Measurements from ENCODE around the gene REPS2. TPM values are rescaled to one million over a fixed set of nuclear protein-coding genes. Genes with fewer than 3 reads are reported as not detected.

Gene REPS2
- total RNA-seq, 1 experiment from 2014 or later: 4.5 TPM

DNA sequence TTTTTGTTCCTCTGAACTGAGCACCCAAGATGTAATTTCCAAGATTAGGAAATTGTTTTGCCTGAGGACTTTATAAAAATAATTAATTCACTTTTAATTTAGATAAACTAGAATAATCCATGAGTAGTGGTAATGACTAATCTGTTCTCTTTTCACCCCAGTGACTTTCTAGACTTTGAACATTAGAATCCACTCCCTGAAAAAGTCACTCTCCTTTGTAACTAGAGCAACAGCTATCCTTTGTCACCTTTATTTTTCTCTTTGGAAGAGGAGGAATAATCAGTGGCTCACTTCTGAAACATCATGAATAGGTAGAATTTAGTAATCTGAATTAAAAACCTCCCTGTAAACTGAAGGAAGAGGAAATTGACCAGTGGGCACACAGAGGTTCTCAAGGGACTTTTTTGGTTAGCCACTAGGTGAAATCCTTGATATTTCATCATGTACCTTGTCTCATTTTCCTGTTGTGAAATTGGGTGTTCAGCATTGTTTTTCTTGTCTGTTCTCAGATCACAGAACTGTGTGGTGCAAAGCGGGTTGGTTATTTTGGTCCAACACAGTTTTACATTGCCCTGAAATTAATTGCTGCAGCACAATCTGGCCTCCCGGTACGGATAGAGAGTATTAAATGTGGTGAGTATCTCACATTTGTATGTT, 59.4 kb downstream of the REPS2 start:
- Histone ChIP-seq H3K27ac (ENCODE audit: low read length) (no peak overlapping the region), H3K36me3 (ENCODE audit: control insufficient read depth, insufficient read depth, low read length) (no peaks in the 10 kb centered on the region), H3K27me3 (ENCODE audit: control insufficient read depth, insufficient read depth, low read length) (no peaks in the 10 kb centered on the region), H3K4me3 (ENCODE audit: low read depth in 2 of 2, low read length in 2 of 2) (no peak overlapping the region), H3K9me3 (ENCODE audit: control insufficient read depth, insufficient read depth, low read depth, low read length) (no peaks in the 10 kb centered on the region), H3K4me1 (ENCODE audit: control insufficient read depth, insufficient read depth, low read length) (no peaks in the 10 kb centered on the region)
- in situ Hi-C loops (cut with HindIII; ENCODE audit: low pct_unique_long_range_greater_than_20kb, low sequenced_read_pairs) (no loop called here), intact Hi-C loops (cut with micrococcal nuclease; ENCODE audit: unreplicated experiment) (no loop called here)
- ChIA-PET POLR2A (no interaction called here), CTCF (no interaction called here)
- ATAC-seq: no peak
- TF ChIP-seq CTCF (IDR thresholded peaks at IDR 0.05): no peak
- no peak for DNase-seq (ENCODE audit: low read depth, low spot score)
- BruUV-seq (replicated peaks): no TSS peak

DNA sequence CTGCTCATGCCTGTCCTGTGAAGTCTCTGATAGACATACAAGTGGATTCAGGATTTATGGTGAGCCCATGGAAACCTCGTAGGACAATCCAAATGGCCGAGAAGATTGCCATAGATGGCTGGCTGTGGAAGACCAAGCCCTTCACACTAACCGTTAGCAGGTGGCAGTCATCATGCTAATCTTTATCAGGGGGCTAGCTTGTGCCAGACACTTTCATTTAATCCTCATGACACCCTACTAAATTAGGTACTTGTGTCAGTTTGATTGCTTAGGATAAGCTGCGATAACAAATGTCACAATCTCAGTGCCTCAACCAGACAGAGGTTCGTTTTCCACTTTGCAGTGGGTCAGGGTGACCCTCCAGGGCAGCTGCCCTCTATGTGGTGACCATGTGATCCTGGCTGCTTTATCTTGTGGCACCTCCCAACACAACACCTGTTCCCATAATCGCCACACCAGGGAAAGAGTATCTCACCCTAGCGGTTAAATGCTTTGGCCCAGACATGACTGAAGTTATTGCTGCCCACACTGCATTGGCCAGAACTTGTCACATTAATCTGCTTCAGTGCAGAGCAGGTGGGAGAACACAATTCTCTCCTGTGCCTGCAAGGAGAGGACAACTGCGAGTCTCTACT, 60.8 kb downstream of the REPS2 start:
- in situ Hi-C loops (cut with HindIII; ENCODE audit: low pct_unique_long_range_greater_than_20kb, low sequenced_read_pairs): no loop called here
- no peaks in the 10 kb centered on the region for H3K9me3 ChIP-seq (ENCODE audit: control insufficient read depth, insufficient read depth, low read depth, low read length)
- POLR2A ChIA-PET: no interaction called here
- H3K36me3 ChIP-seq (ENCODE audit: control insufficient read depth, insufficient read depth, low read length): no peaks in the 10 kb centered on the region
- no peaks in the 10 kb centered on the region for H3K4me1 ChIP-seq (ENCODE audit: control insufficient read depth, insufficient read depth, low read length)
- DNase-seq (ENCODE audit: low read depth, low spot score) (no peak), ATAC-seq (no peak)
- intact Hi-C loops (cut with micrococcal nuclease; ENCODE audit: unreplicated experiment): no loop called here
- no peak overlapping the region for H3K4me3 ChIP-seq (ENCODE audit: low read depth in 2 of 2, low read length in 2 of 2)
- TF ChIP-seq TCF7L2 (IDR thresholded peaks at IDR 0.05; ENCODE audit: low read depth, low read length) (no peak), REST (IDR thresholded peaks at IDR 0.05; ENCODE audit: insufficient read depth in 1 of 2, low read depth in 2 of 2, low read length in 1 of 2) (no peak), POLR2AphosphoS5 (IDR thresholded peaks at IDR 0.05; ENCODE audit: low read depth, low read length) (no peak), SIN3A (IDR thresholded peaks at IDR 0.05; ENCODE audit: borderline replicate concordance, insufficient read depth, low read depth, low read length) (no peak), CTCF (IDR thresholded peaks at IDR 0.05) (peak; percentile 52)
- BruUV-seq (replicated peaks): no TSS peak
- no peak overlapping the region for H3K27ac ChIP-seq (ENCODE audit: low read length)
- H3K27me3 ChIP-seq (ENCODE audit: control insufficient read depth, insufficient read depth, low read length): no peaks in the 10 kb centered on the region
- CTCF ChIA-PET: no interaction called here

All from Panc1 (cell line).